GM21381 (cell line): ENCODE data around the gene PET100.

ENCODE experiments used
- ATAC-seq: cut with Tn5 transposase; IDR thresholded peaks from one replicate; pipeline ENCODE4 v1.9.1; 2021; ENCODE audit warnings: mild to moderate bottlenecking, moderate library complexity; ENCODE audit not compliant: unreplicated experiment

The PET100 gene

DNA sequence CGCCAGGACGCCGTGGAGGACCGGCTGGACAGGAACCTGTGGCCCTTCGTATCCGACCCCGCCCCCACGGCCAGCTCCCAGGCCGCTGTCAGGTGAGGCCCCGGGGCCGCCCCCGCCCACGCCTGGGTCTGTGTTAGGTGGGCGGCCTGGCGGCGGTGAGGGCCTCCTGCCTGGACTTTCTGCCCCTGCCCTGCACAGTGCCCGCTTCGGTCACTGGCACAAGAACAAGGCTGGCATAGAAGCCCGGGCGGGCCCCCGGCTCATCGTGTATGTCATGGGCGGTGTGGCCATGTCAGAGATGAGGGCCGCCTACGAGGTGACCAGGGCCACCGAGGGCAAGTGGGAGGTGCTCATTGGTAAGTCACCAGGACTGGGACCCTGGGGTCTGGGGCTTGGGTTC lies 17.6 kb downstream of the PET100 start:
- no peak for ATAC-seq

DNA sequence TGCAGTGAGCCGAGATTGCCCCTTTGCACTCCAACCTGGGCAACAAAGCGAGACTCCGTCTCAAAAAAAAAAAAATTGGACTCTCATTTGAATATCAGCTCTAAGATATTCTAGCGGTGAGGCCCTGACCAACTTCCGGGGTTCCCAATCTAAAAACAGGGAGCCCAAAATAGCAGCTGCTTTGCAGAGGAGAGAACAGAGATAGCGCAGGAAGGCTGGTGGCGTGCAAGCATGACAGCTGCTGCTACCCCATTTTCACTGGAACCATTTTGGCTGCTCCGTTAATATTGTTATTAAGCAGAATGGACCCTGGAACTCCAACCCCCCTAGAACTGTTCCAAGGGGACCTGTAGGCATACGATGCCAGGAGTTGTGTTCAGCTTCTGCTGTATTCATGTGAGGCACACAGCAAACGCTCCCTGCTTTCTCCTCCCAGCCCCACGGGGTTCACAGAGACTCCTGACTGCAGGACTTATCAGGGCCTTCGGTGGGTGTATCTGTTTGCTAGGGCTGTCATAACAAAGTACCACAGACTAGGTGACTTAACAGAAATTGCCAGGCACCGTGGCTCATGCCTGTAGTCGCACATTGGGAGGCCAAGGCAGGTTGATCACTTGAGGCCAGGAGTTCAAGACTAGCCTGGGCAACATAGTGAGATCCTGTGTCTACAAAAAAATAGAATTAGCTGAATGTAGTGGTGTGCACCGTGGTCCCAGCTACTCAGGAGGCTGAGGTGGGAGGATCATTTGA lies 18.8 kb downstream of the PET100 start:
- ATAC-seq: no peak

DNA sequence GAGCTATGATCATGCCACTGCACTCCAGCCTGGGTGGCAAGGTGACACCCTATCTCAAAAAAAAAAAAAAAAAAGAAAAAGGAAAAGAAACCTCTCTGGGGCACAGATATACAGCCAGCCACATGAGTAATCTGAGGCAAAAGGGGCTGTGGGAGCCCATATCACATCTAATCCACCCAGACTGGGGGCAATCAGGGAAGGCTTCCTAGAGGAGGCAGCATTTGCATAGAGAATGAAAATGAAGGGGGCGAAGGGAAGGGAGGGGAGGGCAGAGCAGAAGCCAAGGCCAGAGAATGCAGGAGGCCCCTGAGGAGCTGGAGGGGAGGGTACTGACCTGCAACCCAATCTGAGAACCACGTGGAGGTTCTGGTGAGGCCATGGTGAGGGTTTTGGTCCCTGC lies 20.6 kb downstream of the PET100 start:
- ATAC-seq: no peak

DNA sequence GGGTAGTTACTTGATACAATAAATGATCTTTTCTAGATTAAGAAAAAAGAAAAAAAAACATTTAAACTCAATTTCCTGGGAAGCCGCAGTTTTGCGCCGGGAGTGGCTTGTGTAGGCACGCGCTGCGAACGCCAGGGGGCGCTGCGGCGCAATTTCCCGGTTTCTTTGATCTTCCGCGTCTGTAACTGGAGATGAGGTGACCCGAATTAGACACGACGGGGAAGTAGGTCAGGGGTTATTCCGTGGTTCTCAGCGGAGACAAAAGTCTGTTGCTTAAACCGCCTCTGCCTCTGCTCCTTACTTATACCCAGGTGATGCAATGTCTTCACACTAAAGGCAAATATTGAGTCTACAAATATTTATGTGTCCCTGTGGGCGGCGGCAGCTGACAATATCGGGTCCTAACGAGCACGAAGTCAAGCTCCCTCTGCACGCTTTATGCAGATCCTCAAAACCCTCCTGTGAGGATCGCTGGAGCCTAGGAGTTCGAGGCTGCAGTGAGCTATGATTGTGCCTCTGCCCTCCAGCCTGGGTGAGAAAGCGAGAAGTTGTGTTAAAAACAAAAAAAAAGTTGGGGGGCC lies 22.6 kb downstream of the PET100 start:
- ATAC-seq: no peak

DNA sequence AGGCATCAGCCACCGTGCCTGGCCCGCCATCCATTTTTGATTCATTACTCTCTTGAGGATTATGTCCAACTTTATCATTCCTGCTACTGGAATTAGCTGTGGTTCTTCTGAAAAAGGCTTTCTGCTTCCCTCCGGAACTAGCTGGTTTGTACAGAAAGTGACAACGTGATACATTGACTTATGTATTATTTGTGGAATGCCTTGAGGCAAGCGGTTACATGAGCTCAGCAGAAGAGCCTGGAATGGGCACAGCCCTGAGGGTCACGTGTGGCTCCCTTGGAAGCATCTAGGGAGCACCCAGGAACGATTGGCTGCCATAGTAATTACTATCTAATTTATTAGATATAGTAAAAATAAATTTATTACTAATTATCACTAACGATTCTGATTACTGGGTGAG lies 24.8 kb downstream of the PET100 start:
- ATAC-seq: no peak

DNA sequence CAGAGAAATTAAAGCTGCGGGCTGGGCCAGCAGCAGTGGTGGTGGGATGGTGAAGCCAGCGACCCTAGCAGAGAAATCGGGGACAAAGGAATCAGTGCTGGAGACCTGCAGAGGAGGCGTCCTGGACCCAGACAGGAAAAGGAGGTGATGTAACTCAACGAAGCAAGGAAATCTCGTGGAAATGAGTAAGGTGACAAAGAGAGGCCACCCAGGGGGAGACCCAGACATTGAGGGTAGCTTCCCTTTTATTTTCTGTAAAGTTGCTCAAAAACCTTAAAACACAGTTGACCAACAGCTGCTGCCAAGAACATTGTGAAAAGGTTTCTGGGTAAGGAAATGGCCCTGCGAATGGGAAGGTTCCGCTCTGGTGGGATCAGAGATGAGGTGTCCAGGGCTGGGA lies 26.0 kb downstream of the PET100 start:
- ATAC-seq: no peak

DNA sequence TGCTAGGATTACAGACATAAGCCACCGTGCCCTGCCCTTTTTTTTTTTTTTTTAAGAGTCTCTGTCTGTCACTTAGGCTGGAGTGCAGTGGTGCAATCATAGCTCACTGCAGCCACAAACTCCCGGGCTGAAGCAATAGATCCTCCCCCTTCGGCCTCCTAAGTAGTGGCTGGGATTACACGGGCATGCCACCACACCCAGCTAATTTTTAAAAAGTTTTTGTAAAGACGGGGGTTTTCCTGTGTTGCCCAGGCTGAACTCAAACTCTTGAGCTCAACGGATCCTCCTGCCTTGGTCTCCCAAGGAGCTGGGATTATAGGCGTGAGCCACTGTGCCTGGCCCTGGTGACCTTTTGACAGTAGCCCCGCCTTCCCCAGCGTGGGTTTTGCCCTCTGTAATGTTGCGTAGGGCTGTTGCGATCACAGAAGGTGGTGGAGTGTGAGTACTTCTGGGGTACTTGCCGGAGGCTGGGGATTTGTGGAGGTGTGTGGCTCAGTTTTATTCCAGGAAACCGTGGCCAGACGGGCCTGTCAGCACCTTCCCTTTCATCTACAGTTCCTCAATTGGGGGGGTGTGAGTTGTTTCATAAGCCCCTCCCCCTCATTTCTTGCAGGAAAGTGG lies 27.6 kb downstream of the PET100 start:
- no peak for ATAC-seq

DNA sequence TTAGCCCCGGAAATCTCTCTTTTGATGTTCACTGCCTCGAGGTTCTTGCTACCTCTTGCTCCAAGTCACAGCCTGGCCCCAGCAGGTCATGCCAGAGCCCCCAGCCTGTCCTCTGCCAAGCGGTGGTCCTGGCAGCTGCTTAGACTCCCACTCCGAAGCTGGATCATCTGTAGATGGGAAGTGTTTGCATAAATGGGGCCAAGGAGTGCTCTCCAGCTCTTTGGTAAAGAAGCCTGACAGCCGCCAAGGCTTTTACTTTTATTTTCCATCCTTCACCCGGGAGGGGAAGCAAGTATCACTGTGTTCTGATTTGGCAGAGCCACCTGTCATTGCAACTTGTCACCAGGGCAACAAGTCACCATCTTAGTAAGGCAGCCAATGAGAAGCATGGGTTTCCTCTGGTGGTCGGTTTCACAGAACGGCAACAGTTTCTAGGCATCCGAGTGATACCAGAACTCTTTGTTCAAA lies 28.7 kb downstream of the PET100 start:
- no peak for ATAC-seq

DNA sequence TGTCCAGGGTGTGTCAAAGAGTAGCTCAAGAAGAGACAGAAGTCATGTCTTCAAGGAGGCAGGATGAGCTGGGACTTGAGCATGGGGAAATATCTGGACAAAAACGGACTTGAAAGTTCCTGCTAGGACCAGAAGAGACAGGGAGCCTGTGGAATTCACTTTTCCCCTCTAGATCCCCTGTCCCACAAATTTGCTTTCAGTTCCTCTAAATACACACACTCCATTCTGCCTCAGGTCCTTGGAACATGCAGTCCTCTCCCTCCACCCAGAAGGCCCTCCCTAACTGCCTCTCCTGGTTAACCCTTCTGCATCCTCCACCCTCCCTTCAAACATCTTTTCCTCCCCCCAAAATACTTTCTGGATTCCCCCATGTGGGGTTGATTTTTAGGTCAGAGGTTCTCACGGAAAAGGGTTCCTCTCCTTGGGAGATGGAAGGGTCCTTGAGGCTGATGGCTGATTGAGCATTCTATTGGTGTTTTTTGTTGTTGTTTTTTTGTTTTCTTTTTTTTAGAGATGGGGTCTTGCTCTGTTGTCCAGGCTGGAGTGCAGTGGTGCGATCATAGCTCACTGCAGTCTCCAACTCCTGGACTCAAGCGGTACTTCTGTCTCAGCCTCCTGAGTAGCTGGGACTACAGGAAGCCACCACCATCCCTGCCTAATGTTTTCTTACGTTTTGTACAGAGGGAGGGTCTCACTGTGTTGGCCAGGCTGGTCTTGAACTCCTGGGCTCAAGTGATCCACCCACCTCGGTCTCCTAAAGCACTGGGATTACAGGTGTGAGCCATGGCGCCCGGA lies 32.3 kb downstream of the PET100 start:
- no peak for ATAC-seq

DNA sequence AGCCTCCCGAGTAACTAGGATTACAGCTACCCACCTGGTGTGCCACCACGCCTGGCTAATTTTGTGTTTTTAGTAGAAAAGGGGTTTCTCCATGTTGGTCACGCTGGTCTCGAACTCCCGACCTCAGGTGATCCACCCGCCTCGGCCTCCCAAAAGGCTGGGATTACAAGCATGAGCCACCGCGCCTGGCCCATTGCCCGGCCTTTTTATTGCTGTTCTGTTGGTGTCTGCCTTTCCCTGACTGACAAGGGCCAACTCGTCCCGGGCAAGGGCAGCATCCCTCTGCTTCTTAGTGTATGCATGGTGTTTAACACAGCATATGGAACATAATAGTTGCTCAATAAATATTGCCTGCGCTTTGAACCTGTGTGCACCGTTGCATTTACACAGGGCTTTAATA lies 33.1 kb downstream of the PET100 start:
- ATAC-seq: no peak

DNA sequence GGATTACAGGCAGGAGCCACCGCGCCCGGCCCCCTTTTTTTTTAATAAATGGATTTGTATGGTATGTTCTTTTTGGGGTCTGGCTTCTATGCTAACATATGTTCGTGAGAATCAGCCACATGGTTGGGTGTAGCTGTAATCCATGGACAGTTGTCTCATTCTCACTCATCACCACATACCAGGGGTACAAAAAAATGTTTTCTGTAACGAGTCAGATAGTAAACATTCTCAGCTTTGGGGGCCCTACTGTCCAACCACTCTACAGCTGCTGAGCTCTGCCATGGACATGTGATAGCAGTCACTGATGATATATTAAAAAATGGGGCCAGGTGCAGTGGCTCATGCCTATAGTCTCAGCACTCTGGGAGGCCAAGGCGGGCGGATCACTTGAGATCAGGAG lies 34.1 kb downstream of the PET100 start:
- ATAC-seq: no peak

DNA sequence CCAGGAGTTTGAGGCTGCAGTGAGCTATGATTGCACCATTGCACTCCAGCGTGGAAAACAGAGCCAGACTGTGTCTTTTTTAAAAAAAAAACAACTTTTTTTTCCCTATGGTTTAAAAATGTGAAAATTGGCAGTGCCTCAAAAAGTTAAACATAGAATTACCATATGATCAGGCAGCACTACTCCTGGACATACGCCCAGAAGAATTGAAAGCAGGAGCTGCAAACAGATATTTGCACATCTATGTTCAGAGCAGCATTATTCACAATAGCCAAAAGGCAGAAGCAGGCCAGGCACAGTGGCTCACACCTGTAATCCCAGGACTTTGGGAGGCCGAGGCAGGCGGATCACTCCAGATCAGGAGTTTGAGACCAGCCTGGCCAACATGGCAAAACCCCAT lies 35.5 kb downstream of the PET100 start:
- ATAC-seq: no peak

DNA sequence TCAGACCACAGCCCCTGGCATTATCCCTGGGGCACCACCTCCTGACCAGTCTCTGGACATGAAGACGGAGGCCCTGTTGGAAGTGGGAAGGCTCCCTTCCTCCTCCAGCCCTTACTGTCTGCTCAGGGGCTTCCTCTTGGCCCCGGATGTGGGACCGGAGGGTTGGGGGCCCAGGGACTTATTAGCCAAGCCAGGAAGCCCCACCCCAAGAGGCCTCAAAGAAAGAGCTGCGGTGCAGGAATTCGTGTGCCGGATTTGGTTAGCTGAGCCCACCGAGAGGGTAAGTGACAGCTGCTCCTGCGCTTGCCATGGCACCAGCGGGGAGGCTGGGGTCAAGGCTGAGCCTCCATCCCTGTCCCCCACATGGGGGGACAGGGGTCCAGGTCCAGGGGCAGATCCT lies 39.2 kb downstream of the PET100 start, which contains the start of gene RETN:
TSS of gene RETN (plus strand) at position 208 of the 400 bp plus-strand sequence. CDS start 278 bp downstream, outside the sequence.
- no peak for ATAC-seq

DNA sequence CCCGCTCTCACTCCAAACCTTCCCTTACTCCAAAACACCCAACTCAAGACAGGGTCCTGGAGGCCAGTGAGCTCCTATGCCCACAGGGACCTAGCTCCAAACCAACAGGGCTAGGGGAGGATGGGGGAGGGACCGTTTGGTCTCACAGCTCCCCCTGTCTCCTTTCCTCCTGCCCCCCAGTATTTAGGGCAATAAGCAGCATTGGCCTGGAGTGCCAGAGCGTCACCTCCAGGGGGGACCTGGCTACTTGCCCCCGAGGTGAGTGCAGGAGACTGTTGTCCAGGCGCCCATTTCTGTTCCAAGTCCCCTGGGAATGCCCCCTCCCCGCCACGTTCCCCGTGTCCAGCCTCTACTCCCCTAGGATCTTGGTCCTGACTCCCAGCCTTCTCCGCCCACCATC lies 40.0 kb downstream of the PET100 start:
- no peak for ATAC-seq

DNA sequence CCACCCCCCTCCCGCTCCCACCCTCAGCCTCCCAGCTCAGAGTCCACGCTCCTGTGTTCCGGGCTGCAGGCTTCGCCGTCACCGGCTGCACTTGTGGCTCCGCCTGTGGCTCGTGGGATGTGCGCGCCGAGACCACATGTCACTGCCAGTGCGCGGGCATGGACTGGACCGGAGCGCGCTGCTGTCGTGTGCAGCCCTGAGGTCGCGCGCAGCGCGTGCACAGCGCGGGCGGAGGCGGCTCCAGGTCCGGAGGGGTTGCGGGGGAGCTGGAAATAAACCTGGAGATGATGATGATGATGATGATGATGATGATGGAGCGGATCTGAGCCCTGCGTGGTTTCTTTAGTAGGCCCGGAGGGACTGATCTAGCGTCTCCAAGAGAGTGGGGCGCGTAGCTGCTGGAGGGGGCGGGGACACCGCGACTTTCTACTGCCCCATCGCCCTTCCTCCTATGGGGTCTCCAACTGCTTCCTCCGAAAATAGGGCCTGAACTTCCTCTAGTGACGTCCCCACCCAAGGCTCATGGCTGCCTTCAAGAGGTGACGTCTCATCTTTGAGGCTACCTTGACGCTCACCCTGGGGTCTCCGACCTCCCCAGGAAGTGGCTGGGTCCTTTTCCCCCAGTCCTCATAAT lies 40.7 kb downstream of the PET100 start:
- ATAC-seq: no peak

DNA sequence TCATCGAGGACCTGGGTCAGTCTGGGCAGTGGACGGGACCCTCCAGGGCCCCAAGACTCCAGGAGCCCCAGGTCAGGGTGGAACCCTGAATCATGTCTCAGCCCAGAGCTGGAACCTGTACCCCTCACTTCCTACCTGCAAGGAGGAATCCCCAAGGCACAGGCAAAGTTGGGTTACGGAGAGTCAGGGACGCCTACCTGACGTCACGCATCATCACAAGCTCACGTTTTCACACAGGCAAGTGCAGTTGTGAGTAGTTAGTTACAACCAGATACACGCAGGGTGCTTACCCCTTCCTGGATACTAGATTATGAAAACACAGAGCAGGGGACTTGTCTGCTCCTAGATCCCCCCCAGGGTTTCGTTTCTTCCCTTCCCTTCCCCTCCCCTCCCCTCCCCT lies 41.2 kb downstream of the PET100 start:
- ATAC-seq: no peak

DNA sequence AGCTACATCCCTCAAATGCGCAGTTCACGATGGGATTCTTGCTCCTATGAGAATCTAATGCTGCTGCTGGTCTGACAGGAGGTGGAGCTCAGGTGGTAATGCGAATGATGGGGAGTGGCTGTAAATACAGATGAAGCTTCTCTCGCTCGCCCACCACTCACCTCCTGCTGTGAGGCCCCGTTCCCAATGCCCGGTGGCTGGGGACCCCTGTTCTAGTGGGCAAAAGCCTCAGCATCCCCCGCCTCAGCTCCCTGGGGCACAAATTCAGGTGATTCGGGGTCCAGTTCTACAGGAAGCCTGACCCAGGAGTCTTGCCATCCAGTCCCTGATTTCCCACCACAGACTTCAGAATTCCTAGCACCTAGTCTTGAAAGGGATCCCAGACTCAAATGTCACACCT lies 42.9 kb downstream of the PET100 start:
- ATAC-seq: no peak

DNA sequence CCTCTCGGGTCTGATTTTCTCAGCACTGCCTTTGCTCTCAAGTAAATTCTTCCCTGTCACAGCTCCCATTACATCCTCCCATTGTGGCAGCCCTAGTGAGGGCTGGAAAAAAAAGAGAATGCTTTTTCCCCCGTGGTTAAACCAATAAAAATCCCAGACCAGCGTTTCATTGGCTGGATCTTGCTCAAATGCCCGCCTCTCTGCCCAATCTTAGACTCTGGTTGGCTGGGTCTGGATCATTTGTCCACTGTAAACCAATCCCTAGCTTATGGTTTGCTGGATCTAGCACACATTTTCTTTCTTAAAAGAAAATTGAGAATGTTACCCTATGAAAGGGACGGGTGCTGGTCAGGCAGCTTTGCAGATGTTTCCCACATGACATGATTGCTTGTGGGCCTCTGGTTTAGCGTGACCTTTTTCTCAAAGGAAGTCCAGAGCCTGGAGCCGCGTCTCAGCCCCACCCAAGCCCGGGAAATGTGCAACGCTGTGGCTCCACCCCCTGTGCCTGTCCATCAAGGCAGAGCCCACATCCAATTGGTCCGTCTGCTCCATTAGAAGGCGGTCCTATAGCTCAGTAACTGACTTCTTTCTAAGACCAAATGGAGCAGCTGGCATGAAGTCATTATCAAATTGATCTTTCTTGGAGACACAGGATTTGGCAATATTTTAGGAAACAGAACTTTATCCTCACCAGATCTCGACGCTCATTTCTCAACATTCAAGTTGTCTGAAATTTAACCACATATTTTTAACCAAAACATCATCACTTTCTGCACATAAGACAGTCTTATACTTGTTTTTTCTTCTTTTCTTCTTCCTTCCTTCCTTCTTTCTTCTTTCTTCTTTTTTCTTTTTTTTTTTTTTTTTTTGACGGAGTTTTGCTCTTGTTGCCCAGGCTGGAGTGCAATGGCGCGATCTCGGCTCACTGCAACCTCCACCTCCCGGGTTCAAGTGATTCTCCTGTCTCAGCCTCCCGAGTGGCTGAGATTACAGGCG lies 44.7 kb downstream of the PET100 start:
- no peak for ATAC-seq

DNA sequence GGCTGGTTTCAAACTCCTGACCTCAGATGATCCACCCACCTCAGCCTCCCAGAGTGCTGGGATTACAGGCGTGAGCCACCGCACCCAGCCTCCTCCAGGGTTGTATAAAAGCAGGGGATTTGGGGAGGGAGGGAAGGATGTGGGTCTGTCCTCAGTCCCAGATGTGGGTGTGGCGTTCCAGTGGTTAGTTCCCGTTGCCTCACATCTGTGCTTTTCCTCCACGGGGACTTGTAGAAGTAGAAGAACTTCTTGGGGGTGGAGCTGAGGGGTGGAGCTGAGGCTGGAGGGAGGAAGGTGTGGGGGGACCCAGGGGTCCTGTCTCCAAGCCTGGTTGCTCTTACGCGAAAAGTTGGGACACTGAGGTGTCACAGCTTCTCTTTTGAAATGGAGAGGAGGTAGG lies 46.8 kb downstream of the PET100 start:
- no peak for ATAC-seq

DNA sequence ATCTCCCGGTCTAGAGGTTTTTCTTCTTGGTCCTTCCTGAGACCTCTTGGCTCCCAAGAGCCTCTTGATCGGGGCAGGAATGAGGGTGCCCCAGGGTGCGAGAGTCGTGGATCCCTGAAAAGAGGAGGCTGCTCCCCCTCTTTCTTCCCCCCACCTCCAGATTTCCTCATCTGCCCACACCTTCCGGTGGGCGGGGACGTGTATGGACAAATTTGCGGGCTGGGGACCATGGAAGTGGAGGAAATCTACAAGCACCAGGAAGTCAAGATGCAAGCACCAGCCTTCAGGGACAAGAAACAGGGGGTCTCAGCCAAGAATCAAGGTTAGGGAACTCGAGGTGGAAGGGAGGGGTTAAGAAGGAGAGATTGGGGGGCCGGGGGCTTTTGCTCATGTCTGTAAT lies 47.3 kb downstream of the PET100 start, which contains the start of gene MCEMP1:
TSS of gene MCEMP1 (plus strand) at position 237 of the 400 bp plus-strand sequence. CDS start at position 268, 31 bp downstream.
- no peak for ATAC-seq
